HPDE6-E6E7 (cell line): ENCODE data around the gene CHST14.

Experiments
- DNase-seq: peaks from one replicate; pipeline ENCODE4 v3.0.0; 2011; ENCODE audit warnings: missing footprints; ENCODE audit errors: extremely low spot score

CHST14 gene

GRCh38 chr15:40461958-40462357 lies 8.8 kb upstream of the CHST14 start:
- DNase-seq: no peak

- no peak for DNase-seq
Observed at GRCh38 chr15:40463279-40463678, 7.5 kb upstream of the CHST14 start.

DNA sequence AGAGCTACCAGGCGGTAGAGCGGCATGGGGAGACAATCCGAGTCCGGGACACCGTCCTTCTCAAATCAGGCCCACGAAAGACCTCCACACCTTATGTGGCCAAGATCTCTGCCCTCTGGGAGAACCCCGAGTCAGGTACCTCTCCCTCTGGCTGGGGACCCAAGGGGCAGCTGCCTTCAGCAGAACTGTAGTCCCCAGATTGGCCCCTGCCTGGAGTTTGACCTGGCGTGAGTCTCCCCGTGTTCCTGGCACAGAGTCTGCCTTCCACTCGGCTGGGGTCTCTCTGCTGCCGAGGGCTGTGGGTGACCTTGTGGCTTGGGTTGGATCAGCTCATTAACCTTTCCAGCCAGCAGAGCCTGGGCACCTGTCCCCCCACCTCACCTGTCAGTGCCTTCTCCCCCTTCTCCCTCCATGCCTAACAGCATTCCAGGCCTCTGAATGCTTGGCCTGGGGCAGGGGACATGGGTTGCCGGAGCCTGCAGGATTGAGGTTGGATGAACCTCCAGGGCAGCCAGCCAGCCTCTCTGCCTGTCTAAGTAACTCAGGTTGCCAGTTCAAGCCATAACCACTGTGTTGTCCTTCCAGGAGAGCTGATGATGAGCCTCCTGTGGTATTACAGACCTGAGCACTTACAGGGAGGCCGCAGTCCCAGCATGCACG lies 6.8 kb upstream of the CHST14 start:
- DNase-seq: no peak

DNA sequence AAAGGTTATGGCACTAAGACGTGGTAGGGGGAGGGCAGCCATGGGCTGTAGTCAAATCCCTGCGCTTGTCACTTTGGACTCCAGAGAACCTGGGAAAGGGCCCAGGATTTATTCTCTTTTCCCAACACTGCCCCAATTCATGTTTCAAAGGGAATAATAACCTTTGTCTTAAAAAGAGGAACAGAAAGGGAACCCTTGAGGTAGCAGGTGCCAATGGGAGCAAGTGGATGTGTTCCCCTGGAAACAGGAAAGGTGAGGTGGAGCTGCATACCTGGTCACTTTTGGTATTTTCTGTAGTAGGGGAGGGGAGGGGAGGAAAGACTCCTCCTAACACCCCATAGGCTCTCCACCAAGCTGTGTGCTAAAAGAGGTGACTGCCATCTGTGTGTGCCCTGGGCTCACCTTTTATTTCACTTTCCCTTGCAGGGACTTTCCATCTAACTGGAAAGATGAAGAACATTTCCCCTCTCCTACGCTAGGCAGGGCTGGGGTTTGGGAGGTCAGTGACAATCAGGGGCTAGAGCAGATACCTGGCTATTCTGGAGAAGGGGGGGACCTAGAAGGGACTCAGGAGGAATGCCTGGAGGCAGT lies 6.1 kb upstream of the CHST14 start:
- no peak for DNase-seq

GRCh38 chr15:40465939-40466338 lies 4.8 kb upstream of the CHST14 start:
- DNase-seq: no peak

DNA sequence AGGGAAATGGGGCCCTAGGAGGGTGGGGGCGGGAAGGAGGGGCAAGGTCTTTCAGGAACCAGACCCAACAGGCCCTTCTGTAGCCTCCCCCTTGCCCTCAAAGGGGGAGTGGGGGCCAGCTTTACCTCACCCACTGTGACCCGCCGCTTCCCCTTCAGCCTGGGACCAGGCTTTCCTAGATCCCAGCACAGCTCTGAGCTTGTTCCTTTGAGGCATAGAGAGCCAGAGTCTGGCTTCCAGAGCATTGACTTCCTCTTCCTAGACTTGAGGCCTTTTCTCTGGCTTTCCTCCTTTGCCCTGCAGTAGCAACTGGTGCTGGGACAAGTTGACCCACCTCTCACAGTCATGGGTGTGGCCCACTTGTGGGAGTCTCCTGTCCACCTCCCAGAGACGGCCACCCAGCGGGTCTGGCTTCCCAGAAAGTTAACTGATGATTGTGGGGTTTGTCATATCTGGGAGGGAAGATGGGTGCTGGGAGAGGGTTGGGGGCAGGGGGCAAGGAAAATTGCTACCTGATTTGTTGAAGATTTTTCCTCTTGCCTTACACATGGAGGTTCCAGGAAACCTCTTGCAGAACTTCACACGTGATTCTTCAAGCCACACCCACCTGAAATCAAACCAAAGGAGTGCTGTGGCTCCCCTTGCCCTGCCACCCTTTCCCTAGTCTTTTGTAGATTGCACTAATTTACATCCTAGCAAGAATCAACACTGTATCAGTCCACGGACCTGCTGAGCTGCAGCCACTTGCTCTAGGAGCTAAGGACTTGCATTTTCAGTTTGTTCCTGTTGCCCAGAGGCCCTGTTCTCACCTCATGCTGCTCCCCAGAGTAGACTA lies 4.1 kb upstream of the CHST14 start:
- no peak for DNase-seq

GRCh38 chr15:40467261-40467615 lies 3.5 kb upstream of the CHST14 start:
- no peak for DNase-seq

- DNase-seq: no peak
Observed at GRCh38 chr15:40468898-40469331, 1.9 kb upstream of the CHST14 start.

- DNase-seq: no peak
Observed at GRCh38 chr15:40469776-40470390, 901 bp upstream of the CHST14 start.

DNA sequence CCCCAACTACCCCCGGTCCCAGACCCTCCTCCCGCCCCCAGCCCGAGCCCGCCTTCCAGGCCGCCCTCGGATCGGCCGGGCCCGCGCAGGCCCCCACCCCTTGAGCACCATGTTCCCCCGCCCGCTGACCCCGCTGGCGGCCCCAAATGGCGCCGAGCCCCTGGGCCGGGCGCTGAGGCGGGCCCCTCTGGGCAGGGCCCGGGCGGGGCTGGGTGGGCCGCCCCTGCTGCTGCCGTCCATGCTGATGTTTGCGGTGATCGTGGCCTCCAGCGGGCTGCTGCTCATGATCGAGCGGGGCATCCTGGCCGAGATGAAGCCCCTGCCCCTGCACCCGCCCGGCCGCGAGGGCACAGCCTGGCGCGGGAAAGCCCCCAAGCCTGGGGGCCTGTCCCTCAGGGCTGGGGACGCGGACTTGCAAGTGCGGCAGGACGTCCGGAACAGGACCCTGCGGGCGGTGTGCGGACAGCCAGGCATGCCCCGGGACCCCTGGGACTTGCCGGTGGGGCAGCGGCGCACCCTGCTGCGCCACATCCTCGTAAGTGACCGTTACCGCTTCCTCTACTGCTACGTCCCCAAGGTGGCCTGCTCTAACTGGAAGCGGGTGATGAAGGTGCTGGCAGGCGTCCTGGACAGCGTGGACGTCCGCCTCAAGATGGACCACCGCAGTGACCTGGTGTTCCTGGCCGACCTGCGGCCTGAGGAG lies 472 bp downstream of the CHST14 start:
- DNase-seq: no peak

DNA sequence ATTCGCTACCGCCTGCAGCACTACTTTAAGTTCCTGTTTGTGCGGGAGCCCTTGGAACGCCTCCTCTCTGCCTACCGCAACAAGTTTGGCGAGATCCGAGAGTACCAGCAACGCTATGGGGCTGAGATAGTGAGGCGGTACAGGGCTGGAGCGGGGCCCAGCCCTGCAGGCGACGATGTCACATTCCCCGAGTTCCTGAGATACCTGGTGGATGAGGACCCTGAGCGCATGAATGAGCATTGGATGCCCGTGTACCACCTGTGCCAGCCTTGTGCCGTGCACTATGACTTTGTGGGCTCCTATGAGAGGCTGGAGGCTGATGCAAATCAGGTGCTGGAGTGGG lies 995 bp downstream of the CHST14 start:
- DNase-seq: no peak

GRCh38 chr15:40472171-40472727 lies 1.5 kb downstream of the CHST14 start:
- no peak for DNase-seq

DNA sequence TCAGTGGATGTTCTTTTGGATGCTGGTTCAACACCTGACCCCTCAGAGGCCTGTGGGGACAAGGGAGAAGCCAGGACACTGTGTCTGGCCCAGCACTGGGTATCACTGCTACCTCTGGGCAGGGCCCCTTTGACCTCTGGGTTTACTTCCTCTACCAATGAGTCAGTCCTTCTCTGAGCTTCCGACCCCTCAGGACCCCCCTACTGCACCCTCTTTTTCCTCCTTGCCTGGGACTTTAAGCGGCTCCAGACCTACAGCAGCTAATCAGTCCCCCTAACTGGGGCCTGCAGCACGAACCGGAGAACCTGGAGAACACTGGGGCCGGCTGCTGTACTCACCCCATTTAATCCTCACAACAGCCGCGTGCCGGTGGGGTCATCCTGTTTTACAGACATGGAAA lies 3.8 kb downstream of the CHST14 start:
- DNase-seq: no peak

DNA sequence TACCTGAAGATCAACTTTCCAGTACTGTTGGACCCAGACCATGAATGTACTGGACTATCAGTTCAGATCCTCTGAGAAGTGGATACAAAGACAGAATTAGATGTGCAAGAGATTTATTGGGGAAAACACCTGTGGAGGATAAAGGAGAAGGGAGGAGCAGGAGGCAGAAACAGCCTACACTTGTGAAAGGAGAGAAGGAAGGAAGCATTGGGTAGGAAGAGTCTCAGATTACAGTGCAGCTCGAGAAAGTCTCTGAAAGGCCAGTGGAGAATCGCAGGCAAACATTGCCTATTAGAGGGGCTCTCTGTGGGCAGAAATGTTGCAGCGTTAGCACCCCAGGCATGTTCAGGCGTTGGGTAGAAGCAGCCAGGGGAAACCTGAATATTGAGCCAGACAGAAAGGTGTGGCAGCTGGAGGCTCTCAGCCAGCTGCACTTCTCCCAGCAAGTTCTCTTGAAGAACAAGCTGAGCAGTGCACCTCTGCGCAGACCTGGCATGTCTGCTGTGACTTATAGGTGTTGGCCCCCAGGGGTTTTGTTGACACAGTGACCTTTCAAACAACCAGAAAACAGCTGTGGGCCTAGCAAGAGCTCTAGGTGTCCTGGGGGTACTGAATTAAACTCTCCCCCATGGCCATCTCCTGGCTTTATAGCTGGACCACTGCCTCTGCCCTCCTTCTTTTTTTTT lies 7.0 kb downstream of the CHST14 start:
- no peak for DNase-seq

DNA sequence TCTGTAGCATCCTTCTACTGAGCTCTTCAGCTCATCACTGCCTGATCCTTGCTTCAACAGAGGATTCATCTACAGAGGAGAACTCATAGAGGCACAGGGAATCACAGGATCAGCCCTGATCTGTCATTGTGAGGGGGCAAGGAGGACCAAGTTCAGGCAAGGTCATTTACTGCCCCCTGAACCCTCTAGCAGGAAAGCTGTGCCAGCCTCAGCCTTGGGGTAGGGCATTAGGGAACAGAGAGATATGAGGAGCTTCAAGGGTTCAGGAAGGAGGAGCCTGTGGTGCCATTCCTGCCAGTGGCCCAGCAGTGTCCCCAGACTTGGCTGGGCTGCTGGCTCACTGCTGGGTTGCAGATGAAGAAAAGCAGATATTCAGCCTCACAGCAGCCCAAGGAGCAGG lies 8.2 kb downstream of the CHST14 start:
- DNase-seq: no peak

- no peak for DNase-seq
Observed at GRCh38 chr15:40481341-40482074, 10.7 kb downstream of the CHST14 start.

DNA sequence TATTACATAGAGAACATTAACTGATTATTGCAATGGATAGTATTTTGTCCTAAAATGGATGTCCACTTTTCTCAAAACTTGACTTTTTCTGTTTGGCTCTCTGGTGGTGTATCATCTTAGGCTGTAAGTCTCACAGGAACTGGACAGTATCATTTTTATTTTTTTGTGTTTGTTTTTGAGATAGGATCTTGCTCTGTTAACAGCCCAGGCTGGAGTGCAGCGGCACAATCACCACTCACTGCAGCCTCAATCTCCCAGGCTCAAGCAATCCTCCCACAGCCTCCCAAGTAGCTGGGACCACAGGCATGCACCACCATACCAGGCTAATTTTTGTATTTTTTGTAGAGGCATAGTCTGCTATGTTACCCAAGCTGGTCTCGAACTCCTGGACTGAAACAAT lies 13.1 kb downstream of the CHST14 start:
- no peak for DNase-seq

GRCh38 chr15:40486066-40486770 lies 15.4 kb downstream of the CHST14 start:
- no peak for DNase-seq

GRCh38 chr15:40487816-40488682 lies 17.3 kb downstream of the CHST14 start:
- no peak for DNase-seq
